SK-N-SH (cell line): ENCODE data around the gene PRRX2. TPM values are rescaled to one million over a fixed set of nuclear protein-coding genes. Genes with fewer than 3 reads are reported as not detected.

ENCODE experiments used
- CTCF ChIA-PET: fragments of 300-600, 350-600 bp; formaldehyde crosslinking; extraction: SDS; loops from one replicate; lab custom pipeline; 2021; lab: Yijun Ruan, JAX
- POLR2A ChIA-PET: fragments of 350-600 bp; sonication (Branson Sonifier 250); formaldehyde crosslinking; extraction: SDS; loops from one replicate; lab custom pipeline; 2020; ENCODE audit warnings: antibody characterized with exemption, inconsistent platforms; lab: Yijun Ruan, JAX
- DNase-seq: peaks from one replicate; pipeline ENCODE4 v3.0.0; 2012
- H2AFZ ChIP-seq: fragments of 200-600 bp; sonication (generic); 2 replicates; pipeline ENCODE4 v1.8.1; 2016; ENCODE audit warnings: antibody characterized with exemption, mild to moderate bottlenecking, low read depth
- H3F3A ChIP-seq: fragments of 200-600 bp; sonication (generic); replicated peaks from 2 replicates; pipeline ENCODE3; 2016; ENCODE audit warnings: antibody characterized with exemption, mild to moderate bottlenecking; ENCODE audit not compliant: insufficient read depth
- H3K27ac ChIP-seq, 2 experiments: fragments of 200-500 bp in 1 of 2; fragments of 200-600 bp in 1 of 2; sonication (Bioruptor generic) in 1 of 2; sonication (generic), shearing (Covaris generic) in 1 of 2; 2 replicates each; pipeline versions ENCODE4 v1.5.1 to v1.6.1; 2014 to 2016; ENCODE audit warnings: low read depth in 2 of 2, inconsistent platforms in 1 of 2, low read length in 1 of 2, mild to moderate bottlenecking in 1 of 2, mixed read lengths in 1 of 2
- H3K27me3 ChIP-seq: fragments of 200-600 bp; sonication (generic), shearing (Covaris generic); 2 replicates; pipeline ENCODE4 v1.6.1; 2016; ENCODE audit warnings: mixed run types; ENCODE audit not compliant: insufficient read depth
- H3K36me3 ChIP-seq, 2 experiments: fragments of 200-500 bp in 1 of 2; fragments of 200-600 bp in 1 of 2; sonication (Bioruptor generic) in 1 of 2; sonication (generic) in 1 of 2; replicated peaks in 1 of 2; 2 replicates each; pipeline versions ENCODE3 to v1.5.1; 2014 to 2016; ENCODE audit warnings: low read length in 1 of 2, mild to moderate bottlenecking in 1 of 2; ENCODE audit not compliant: insufficient read depth in 2 of 2, control insufficient read depth in 1 of 2
- H3K4me1 ChIP-seq, 2 experiments: fragments of 200-500 bp in 1 of 2; fragments of 200-600 bp in 1 of 2; sonication (Bioruptor generic) in 1 of 2; sonication (generic), shearing (Covaris generic) in 1 of 2; 2 replicates each; pipeline versions ENCODE4 v1.5.1 to v1.6.1; 2014 to 2016; ENCODE audit warnings: low read depth in 1 of 2, low read length in 1 of 2, mixed run types in 1 of 2; ENCODE audit not compliant: insufficient read depth in 2 of 2, control insufficient read depth in 1 of 2
- H3K4me2 ChIP-seq: fragments of 200-600 bp; sonication (generic), shearing (Covaris generic); 2 replicates; pipeline ENCODE4 v1.6.1; 2017; ENCODE audit warnings: mixed run types
- H3K4me3 ChIP-seq, 2 experiments: fragments of 200-500 bp in 1 of 2; fragments of 200-600 bp in 1 of 2; sonication (Bioruptor generic) in 1 of 2; sonication (generic), shearing (Covaris generic) in 1 of 2; 2 replicates each; pipeline versions ENCODE4 v1.5.1 to v1.8.1; 2014 to 2016; ENCODE audit warnings: low read depth in 2 of 2, inconsistent platforms in 1 of 2, low read length in 1 of 2, mild to moderate bottlenecking in 1 of 2, mixed read lengths in 1 of 2, moderate library complexity in 1 of 2
- H3K79me2 ChIP-seq: fragments of 200-600 bp; sonication (generic); 2 replicates; pipeline ENCODE4 v1.8.1; 2017; ENCODE audit warnings: mild to moderate bottlenecking; ENCODE audit not compliant: insufficient read depth
- H3K9ac ChIP-seq: fragments of 200-600 bp; sonication (generic); 2 replicates; pipeline ENCODE4 v1.6.1; 2017; ENCODE audit warnings: mixed run types
- H3K9me2 ChIP-seq: fragments of 200-600 bp; sonication (generic); 2 replicates; pipeline ENCODE4 v1.6.1; 2017; ENCODE audit warnings: mixed run types
- H3K9me3 ChIP-seq: fragments of 200-600 bp; sonication (generic); 2 replicates; pipeline ENCODE4 v1.6.1; 2017; ENCODE audit warnings: mixed run types, mild to moderate bottlenecking, moderate library complexity
- H4K20me1 ChIP-seq: fragments of 200-600 bp; sonication (generic); 2 replicates; pipeline ENCODE4 v1.6.1; 2017; ENCODE audit warnings: mild to moderate bottlenecking, mixed run types; ENCODE audit not compliant: insufficient read depth
- EP300 ChIP-seq, 2 experiments: IDR thresholded peaks; 2 replicates each; pipeline versions ENCODE4 v1.4.0 to v1.6.1; 2012; ENCODE audit warnings: borderline replicate concordance in 1 of 2, low read depth in 1 of 2, low read length in 1 of 2
- EZH2phosphoT487 ChIP-seq: fragments of 200-600 bp; sonication (generic); IDR thresholded peaks from 2 replicates; pipeline ENCODE4 v1.6.1; 2017; ENCODE audit warnings: low read depth, mixed run types, mild to moderate bottlenecking, antibody characterized with exemption, moderate library complexity, borderline replicate concordance
- FOXJ3 ChIP-seq: sonication (generic); formaldehyde crosslinking; IDR thresholded peaks from 2 replicates; pipeline ENCODE4 v1.5.1; 2020; ENCODE audit warnings: mild to moderate bottlenecking, missing genetic modification reagents
- GATA2 ChIP-seq: sonication (generic); formaldehyde crosslinking; IDR thresholded peaks from 2 replicates; pipeline ENCODE4 v1.5.0; 2020; ENCODE audit warnings: mild to moderate bottlenecking, missing genetic modification reagents
- MEF2A ChIP-seq: IDR thresholded peaks from 2 replicates; pipeline ENCODE4 v1.4.0; 2012; ENCODE audit warnings: low read depth, borderline replicate concordance
- MXI1 ChIP-seq: IDR thresholded peaks from 2 replicates; pipeline ENCODE4 v1.6.1; 2012; ENCODE audit warnings: mild to moderate bottlenecking, low read depth, low read length, improper control_type of control experiment
- NFIC ChIP-seq: IDR thresholded peaks from 2 replicates; pipeline ENCODE4 v1.4.0; 2012; ENCODE audit warnings: borderline replicate concordance
- NRF1 ChIP-seq: IDR thresholded peaks from 2 replicates; pipeline ENCODE4 v1.6.1; 2012; ENCODE audit warnings: low read depth, mild to moderate bottlenecking, low read length
- POLR2AphosphoS5 ChIP-seq: IDR thresholded peaks from 2 replicates; pipeline ENCODE4 v1.6.1; 2012; ENCODE audit warnings: low read depth, low read length
- RAD21 ChIP-seq: IDR thresholded peaks from 2 replicates; pipeline ENCODE4 v1.6.1; 2012; ENCODE audit warnings: mild to moderate bottlenecking, low read length
- SIN3A ChIP-seq: IDR thresholded peaks from 2 replicates; pipeline ENCODE4 v1.6.1; 2012; ENCODE audit warnings: low read depth, mild to moderate bottlenecking, low read length, moderate library complexity, borderline replicate concordance
- TAF1 ChIP-seq: IDR thresholded peaks from 2 replicates; pipeline ENCODE4 v1.6.1; 2012; ENCODE audit warnings: low read depth, mild to moderate bottlenecking, low read length, moderate library complexity, borderline replicate concordance
- TCF12 ChIP-seq: IDR thresholded peaks from 2 replicates; pipeline ENCODE4 v1.4.0; 2012
- YY1 ChIP-seq: IDR thresholded peaks from 2 replicates; pipeline ENCODE4 v1.4.0; 2012; ENCODE audit warnings: low read depth, mild to moderate bottlenecking
- WGBS: methylation state at CpG from one replicate; pipeline ENCODE4 v1.1.6; 2017; ENCODE audit warnings: low lambda C conversion rate; 5-methylcytosine and 5-hydroxymethylcytosine counted together
- polyA plus RNA-seq, 3 experiments: library from polyadenylated mRNA; depleted of rRNA; stranded (reverse); fragments of >200 nt; gene quantifications; 2 replicates each; pipeline ENCODE4 v1.2.3, GENCODE V29; 2012
- TF ChIP-seq, protein P1 (sequence below): IDR thresholded peaks from 2 replicates; pipeline ENCODE4 v1.6.1; 2012; ENCODE audit warnings: mild to moderate bottlenecking, low read depth, low read length, moderate library complexity
- TF ChIP-seq, protein P2 (sequence below): fragments of 150-350 bp; IDR thresholded peaks from 2 replicates; pipeline ENCODE4 v1.6.1; 2016; ENCODE audit warnings: mild to moderate bottlenecking, low read depth, low read length
- TF ChIP-seq, protein P3 (sequence below): IDR thresholded peaks from 2 replicates; pipeline ENCODE4 v1.4.0; 2012; ENCODE audit warnings: low read depth, borderline replicate concordance
- TF ChIP-seq, protein P4 (sequence below): fragments of 200-600 bp; sonication (generic); IDR thresholded peaks from 2 replicates; pipeline ENCODE4 v1.6.1; 2017; ENCODE audit warnings: antibody characterized with exemption, mild to moderate bottlenecking, moderate library complexity

The PRRX2 gene
- polyA plus RNA-seq, 1 of the 3 experiments (the other 2 are of a cell fraction), result 0.84 TPM

DNA sequence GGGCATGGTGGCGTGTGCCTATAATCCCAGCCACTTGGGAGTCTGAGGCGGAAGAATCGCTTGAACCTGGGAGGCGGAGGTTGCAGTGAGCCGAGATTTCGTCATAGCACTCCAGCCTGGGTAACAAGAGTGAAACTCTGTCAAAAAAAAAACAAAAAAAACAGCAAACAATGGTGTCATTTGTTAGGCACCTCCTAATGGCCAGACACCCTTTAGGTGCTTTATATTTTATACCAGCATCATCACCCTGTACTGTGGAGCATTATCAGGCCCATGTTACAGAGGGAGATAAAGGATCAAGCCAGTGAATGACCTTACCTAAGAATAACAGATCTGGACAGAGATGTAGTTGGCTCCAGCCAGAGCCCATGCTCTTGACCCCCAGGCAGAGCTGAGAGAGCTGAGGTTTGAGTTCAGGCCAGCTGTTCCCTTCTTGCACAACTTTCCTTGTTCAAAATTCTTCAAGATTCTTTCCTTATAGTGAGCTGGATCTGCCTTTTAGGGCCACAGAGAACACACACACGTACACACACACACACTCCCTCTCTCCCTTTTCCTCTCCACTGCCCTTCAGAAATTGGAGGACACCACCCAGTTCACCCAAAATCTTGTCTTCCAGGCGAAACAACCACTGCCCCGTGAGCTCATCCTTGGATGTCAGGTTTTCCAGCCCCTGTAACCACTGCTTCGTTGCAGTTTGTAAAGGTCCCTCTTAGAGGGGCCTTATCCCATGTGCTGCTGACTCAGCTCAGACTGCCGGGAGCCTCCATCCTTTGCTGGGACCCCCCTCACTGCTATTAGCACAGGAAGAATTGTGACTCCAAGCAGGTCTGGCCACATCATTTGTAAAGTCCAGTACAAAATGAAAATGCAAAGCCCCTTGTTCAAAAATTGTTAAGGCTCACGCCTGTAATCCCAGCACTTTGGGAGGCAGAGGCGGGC is 97.8 kb downstream of the PRRX2 start (continued):
- TF ChIP-seq, protein P1, sequence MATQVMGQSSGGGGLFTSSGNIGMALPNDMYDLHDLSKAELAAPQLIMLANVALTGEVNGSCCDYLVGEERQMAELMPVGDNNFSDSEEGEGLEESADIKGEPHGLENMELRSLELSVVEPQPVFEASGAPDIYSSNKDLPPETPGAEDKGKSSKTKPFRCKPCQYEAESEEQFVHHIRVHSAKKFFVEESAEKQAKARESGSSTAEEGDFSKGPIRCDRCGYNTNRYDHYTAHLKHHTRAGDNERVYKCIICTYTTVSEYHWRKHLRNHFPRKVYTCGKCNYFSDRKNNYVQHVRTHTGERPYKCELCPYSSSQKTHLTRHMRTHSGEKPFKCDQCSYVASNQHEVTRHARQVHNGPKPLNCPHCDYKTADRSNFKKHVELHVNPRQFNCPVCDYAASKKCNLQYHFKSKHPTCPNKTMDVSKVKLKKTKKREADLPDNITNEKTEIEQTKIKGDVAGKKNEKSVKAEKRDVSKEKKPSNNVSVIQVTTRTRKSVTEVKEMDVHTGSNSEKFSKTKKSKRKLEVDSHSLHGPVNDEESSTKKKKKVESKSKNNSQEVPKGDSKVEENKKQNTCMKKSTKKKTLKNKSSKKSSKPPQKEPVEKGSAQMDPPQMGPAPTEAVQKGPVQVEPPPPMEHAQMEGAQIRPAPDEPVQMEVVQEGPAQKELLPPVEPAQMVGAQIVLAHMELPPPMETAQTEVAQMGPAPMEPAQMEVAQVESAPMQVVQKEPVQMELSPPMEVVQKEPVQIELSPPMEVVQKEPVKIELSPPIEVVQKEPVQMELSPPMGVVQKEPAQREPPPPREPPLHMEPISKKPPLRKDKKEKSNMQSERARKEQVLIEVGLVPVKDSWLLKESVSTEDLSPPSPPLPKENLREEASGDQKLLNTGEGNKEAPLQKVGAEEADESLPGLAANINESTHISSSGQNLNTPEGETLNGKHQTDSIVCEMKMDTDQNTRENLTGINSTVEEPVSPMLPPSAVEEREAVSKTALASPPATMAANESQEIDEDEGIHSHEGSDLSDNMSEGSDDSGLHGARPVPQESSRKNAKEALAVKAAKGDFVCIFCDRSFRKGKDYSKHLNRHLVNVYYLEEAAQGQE, result no peak
- TF ChIP-seq EZH2phosphoT487 (no peak), GATA2 (CRISPR knock-in tag) (no peak), POLR2AphosphoS5 (no peak), NRF1 (no peak)
- TF ChIP-seq, protein P2, sequence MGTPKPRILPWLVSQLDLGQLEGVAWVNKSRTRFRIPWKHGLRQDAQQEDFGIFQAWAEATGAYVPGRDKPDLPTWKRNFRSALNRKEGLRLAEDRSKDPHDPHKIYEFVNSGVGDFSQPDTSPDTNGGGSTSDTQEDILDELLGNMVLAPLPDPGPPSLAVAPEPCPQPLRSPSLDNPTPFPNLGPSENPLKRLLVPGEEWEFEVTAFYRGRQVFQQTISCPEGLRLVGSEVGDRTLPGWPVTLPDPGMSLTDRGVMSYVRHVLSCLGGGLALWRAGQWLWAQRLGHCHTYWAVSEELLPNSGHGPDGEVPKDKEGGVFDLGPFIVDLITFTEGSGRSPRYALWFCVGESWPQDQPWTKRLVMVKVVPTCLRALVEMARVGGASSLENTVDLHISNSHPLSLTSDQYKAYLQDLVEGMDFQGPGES, result no peak

DNA sequence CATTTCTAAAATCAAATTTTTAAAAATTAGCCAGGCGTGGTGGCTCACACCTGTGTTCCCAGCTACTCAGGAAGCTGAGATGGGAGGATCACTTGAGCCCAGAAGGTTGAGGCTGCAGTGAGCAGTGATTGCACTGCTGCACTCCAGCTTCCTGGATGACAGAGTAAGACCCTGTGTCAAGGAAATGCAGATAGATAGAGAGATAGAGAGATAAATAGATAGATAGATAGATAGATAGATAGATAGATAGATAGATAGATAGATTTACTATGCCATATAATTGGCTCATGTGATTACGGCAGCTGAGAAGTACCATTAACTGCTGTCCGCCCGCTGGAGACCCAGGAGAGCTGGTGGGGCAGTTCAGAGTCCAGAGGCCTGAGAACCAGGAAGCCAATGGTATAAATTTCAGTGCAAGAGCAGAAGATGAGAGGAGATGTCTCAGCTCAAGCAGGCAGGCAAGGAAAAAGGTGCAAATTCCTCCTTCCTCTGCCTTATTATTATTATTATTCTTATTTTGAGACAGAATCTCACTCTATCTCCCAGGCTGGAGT is 100.4 kb downstream of the PRRX2 start:
- no peak overlapping the region for H2AFZ ChIP-seq
- CTCF ChIA-PET, result interaction anchor here (0.7 to 2.9 kb wide), 5 partner anchors 10 to 39 kb away, joined by 3 to 14 read pairs (median 8); no protein-coding TSS in a partner anchor
- H3K9ac ChIP-seq, result no peak overlapping the region
- H3F3A ChIP-seq, result no peaks in the 10 kb centered on the region
- H3K4me1 ChIP-seq, result no peaks in the 10 kb centered on the region; a peak in 1 of 4 replicates
- H4K20me1 ChIP-seq, result no peaks in the 10 kb centered on the region
- no peak overlapping the region for H3K4me2 ChIP-seq
- no peak overlapping the region for H3K4me3 ChIP-seq
- H3K27ac ChIP-seq, result no peak overlapping the region
- no peaks in the 10 kb centered on the region for H3K79me2 ChIP-seq
- H3K9me3 ChIP-seq, result no peaks in the 10 kb centered on the region
- no peaks in the 10 kb centered on the region for H3K27me3 ChIP-seq
- POLR2A ChIA-PET, result no interaction called here
- no peaks in the 10 kb centered on the region for H3K9me2 ChIP-seq
- WGBS, result 85% methylated on average over 4 of the region's 4 CpGs
- H3K36me3 ChIP-seq, result no peaks in the 10 kb centered on the region
- no peak for DNase-seq
- TF ChIP-seq, protein P3, sequence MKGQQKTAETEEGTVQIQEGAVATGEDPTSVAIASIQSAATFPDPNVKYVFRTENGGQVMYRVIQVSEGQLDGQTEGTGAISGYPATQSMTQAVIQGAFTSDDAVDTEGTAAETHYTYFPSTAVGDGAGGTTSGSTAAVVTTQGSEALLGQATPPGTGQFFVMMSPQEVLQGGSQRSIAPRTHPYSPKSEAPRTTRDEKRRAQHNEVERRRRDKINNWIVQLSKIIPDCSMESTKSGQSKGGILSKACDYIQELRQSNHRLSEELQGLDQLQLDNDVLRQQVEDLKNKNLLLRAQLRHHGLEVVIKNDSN, result no peak
- TF ChIP-seq YY1, result no peak
- no peak for TF ChIP-seq MXI1
- no peak for TF ChIP-seq FOXJ3 (CRISPR knock-in tag)
- TF ChIP-seq MEF2A, result no peak
- no peak for TF ChIP-seq NFIC
- TF ChIP-seq EP300 (IDR thresholded peaks at IDR 0.05; ENCODE audit: borderline replicate concordance in 1 of 2, low read depth in 1 of 2, low read length in 1 of 2), result no peak
- no peak for TF ChIP-seq SIN3A
- no peak for TF ChIP-seq RAD21
- TF ChIP-seq, protein P1, result no peak
- TF ChIP-seq TCF12, result no peak
- no peak for TF ChIP-seq TAF1
- TF ChIP-seq, protein P4, sequence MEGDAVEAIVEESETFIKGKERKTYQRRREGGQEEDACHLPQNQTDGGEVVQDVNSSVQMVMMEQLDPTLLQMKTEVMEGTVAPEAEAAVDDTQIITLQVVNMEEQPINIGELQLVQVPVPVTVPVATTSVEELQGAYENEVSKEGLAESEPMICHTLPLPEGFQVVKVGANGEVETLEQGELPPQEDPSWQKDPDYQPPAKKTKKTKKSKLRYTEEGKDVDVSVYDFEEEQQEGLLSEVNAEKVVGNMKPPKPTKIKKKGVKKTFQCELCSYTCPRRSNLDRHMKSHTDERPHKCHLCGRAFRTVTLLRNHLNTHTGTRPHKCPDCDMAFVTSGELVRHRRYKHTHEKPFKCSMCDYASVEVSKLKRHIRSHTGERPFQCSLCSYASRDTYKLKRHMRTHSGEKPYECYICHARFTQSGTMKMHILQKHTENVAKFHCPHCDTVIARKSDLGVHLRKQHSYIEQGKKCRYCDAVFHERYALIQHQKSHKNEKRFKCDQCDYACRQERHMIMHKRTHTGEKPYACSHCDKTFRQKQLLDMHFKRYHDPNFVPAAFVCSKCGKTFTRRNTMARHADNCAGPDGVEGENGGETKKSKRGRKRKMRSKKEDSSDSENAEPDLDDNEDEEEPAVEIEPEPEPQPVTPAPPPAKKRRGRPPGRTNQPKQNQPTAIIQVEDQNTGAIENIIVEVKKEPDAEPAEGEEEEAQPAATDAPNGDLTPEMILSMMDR, result no peak
